Fibroblast of pulmonary artery (primary cell): ENCODE results near the gene NTNG1.

Experiments used
- DNase-seq: peaks from one replicate; pipeline ENCODE4 v3.0.0-alpha.2; 2010; ENCODE audit warnings: low read depth
- H3K4me3 ChIP-seq: replicated peaks from 2 replicates; pipeline ENCODE4 v1.5.1; 2011; ENCODE audit warnings: low read depth, mild to moderate bottlenecking, control low read depth, low read length, moderate library complexity
- TF ChIP-seq, protein P1 (sequence below): IDR thresholded peaks from 2 replicates; pipeline ENCODE4 v1.5.1; 2011; ENCODE audit warnings: mild to moderate bottlenecking, control low read depth, low read length, inconsistent platforms; ENCODE audit errors: missing control alignments

The NTNG1 gene

DNA sequence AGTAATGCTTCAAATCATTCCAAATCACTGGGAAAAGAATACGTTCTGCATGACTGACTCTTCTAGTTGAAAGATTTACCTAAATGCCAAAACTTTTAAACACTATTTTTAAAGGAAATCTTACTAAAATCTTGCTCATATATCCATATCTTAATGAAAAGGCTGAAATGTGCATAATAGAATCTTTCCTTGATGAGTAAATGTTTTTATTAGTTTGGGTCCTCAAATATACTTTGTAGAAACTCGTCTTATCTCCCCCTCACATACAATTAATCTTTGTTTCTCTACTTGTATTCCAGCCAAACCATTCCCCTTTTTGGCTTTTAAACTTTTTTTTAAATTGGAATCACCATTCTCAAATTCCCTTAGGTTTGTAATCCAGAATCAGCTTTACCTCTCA lies 110.2 kb downstream of the NTNG1 start:
- no peak overlapping the region for H3K4me3 ChIP-seq
- TF ChIP-seq, protein P1, sequence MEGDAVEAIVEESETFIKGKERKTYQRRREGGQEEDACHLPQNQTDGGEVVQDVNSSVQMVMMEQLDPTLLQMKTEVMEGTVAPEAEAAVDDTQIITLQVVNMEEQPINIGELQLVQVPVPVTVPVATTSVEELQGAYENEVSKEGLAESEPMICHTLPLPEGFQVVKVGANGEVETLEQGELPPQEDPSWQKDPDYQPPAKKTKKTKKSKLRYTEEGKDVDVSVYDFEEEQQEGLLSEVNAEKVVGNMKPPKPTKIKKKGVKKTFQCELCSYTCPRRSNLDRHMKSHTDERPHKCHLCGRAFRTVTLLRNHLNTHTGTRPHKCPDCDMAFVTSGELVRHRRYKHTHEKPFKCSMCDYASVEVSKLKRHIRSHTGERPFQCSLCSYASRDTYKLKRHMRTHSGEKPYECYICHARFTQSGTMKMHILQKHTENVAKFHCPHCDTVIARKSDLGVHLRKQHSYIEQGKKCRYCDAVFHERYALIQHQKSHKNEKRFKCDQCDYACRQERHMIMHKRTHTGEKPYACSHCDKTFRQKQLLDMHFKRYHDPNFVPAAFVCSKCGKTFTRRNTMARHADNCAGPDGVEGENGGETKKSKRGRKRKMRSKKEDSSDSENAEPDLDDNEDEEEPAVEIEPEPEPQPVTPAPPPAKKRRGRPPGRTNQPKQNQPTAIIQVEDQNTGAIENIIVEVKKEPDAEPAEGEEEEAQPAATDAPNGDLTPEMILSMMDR, result no peak

DNA sequence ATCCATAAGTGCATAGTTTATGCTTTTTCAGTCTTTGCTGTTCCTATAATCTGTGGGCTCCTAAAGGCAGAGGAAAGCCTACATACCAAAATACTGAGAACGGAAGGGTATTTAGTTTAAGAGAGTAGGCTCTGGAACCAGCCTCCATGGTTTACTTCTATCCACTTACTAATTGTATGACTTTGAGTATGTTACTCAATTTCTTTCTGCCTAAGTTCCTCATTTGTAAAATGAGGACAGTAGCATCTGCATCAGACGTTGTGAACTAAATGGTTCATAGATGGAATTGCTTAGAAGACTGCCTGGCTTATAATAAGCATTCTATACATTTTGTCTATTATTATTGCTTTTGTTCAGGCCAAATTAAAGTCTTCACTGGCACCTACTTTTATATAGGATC lies 111.0 kb downstream of the NTNG1 start:
- TF ChIP-seq, protein P1, result no peak
- no peak overlapping the region for H3K4me3 ChIP-seq
- no peak for DNase-seq

More for the DNA sequence above, 110.2 kb downstream of the NTNG1 start:
- DNase-seq, result no peak

DNA sequence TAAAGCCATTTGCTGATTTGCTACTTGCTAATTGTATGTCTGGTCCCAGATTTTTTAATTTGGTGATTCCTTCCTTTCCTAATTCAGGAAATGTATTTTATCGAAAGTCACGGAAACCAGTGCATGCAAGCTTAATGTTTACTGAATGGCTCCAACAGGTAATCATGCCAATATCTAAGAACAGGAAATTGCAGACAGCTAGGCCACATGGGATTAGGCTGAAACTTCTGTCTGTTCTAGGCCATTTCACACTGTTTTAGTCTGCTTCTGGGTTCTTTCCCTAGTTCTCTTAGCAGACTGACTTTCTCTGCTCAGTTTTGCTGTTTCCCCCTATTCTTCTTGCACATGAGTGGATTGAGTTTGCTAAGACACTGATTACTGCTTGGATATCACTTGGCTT lies 111.4 kb downstream of the NTNG1 start:
- no peak for DNase-seq
- H3K4me3 ChIP-seq, result no peak overlapping the region
- TF ChIP-seq, protein P1, result no peak

DNA sequence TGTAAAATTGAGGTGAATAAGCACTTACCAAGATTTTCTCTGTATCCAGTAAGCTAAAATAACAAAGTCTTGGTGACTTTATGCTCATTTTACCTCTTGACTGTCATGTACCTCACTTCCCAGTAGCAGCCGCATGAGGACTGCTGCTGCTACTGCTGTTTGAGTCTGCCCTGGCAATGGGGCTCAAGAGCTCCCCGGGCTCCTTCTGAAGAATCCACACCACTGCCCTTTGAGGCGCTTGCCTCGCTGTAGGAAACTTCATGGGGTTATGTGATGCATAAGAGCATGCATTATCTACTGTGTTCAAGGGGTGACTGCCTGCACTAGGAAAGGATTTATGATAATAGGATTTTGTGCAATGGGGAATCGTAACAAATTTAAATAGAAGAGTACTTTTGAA lies 113.5 kb downstream of the NTNG1 start:
- DNase-seq, result no peak
- TF ChIP-seq, protein P1, result no peak
- H3K4me3 ChIP-seq, result no peak overlapping the region

DNA sequence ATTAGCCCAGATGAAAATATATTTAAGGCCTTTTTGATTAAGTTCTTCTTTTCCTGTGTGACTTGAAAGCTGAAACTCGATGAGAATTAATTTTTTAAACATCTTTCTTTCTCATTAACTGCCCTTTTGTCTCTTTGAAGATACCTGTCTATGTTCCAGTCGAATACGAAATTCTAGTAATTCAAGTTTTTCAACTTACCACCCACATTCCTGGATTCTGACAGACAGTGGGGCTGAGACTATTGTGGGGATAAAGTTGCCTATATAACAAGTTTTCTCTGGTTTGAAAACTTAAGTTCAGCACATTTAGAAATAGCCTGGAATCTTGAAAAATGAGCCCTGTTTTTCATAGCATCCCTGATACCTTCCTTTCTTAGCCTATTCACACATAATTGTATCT lies 114.6 kb downstream of the NTNG1 start:
- TF ChIP-seq, protein P1, result no peak
- no peak for DNase-seq

DNA sequence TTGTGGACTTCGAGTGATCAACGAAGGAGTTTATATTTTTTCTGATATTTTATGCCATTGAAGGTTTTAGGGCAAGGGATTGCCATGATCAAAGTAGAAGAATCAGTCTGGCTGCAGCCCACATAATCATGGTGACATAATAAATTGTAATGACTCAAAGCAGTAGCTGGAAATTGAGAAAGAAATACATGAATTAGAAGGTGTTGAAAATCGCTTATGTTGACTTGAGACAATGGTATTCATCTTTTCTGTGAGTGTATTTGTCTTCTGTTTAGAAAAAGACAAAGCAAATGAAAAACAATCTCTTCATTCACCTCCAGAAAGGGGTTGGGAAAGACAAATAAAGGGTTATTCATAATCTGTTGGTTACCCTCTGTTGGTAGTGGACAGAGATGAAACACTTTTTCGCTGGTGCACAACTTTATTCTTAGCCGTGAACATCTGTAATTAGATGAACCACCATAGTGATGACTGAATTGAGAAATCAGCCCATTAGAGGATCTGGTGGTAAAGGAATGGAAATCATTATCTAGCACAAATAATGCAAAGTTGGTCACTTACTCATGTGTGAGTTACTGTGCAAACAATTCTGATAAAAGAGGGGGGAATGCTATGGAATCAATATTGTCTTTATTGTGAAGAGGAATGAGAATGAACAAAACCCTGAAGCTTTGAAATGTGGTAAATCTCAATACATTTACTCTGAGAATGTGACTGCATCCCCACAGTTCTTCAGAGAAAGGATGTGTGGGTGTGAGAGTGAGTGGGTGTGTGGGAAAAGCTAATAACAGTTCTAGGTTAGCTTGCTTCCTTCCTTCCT lies 121.8 kb downstream of the NTNG1 start:
- no peak for DNase-seq
- TF ChIP-seq, protein P1, result no peak
- no peak overlapping the region for H3K4me3 ChIP-seq

More for the DNA sequence above, 114.6 kb downstream of the NTNG1 start:
- H3K4me3 ChIP-seq, result no peak overlapping the region
